Activated CD8-positive, alpha-beta memory T cell treated with anti-CD3 and anti-CD28 coated beads, Interleukin-2, amount 50 U/mL, for 24 hours (primary cell): Measurements from ENCODE around the gene MAGI2.

ENCODE experiments used
- DNase-seq: peaks from one replicate; pipeline ENCODE4 v3.0.0-alpha.2; 2020; ENCODE audit errors: extremely low read depth

Gene MAGI2

GRCh38 chr7:78179211-78179610 lies 1274.3 kb downstream of the MAGI2 start:
- DNase-seq, result no peak

GRCh38 chr7:78178319-78178718 lies 1275.1 kb downstream of the MAGI2 start:
- DNase-seq, result no peak

DNA sequence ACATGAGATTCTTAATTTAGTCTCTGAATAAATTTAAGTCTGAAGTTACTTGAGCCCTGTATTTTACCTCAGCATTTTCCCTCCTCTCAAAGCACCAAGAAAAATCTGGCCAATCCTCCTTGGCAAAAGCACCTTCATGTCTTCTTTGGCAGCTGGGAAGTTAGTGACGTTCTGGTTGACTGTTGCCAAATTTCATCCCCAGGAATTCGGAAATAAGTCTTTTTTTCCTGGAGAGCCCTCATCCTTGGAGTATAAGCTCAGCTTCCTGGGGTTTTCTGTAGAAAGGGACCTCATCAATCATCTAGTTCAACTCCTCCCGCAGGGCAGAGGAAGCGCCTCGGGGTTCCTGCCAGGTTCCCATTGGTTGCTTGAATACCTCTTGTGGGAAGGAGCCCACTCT lies 1277.3 kb downstream of the MAGI2 start:
- DNase-seq, result no peak

- DNase-seq, result no peak
These were observed 1278.0 kb downstream of the MAGI2 start for GRCh38 chr7:78175330-78176100.

- no peak for DNase-seq
These were observed 1279.8 kb downstream of the MAGI2 start for GRCh38 chr7:78173666-78174065.

DNA sequence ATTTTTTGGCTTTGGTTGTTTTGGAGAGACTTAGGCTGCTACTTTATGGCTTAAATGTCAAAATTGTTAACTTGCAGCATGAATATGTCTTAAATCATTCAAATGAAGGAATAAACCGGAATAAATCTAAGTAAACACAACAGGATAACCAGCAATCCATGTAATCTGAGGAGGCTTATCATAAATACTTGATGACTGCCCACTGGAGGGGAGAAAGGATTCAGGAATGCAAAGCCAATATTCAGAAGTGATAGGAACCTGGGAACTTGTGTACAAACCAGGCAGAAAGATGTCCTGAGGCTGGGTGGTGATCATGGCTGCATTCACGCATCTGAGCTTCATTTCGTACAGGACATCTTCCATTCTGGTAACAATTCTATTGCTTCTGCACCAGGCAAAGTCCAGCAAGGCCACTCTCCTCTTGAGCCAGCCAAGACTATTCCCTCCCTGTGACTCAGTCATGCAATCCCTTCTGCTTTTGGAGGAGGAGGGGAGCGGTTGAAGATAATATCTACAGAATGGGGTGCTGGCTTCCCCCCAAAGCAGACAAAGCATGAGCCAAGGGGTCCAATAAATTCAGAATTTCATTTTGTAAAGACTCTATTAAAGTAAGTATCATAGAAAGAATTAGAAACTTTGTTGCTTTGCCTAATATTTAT lies 1280.4 kb downstream of the MAGI2 start:
- no peak for DNase-seq

DNA sequence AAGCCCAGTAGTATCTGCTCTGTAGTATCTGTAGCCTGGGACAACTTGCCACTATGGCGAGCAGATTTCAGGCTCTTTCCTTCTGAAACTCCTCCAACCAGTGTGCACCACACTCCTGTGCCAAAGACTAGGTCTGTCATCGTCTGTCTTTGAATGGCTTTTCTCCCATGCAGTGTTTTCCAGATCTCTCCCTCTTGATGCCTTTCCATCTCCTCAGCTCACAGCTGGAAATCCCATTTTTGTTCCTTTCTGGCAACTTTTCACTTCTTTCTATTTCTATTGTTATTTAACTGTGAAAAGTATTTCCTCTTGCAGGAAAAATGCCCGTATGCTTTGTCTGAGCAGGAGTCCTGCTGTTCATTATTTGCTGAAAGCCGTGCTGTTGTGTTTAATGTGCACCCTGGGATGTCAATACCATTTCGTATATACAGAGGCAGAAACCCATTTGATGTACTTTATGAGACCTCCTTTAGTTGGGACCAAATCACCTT lies 1281.2 kb downstream of the MAGI2 start:
- DNase-seq, result no peak

DNA sequence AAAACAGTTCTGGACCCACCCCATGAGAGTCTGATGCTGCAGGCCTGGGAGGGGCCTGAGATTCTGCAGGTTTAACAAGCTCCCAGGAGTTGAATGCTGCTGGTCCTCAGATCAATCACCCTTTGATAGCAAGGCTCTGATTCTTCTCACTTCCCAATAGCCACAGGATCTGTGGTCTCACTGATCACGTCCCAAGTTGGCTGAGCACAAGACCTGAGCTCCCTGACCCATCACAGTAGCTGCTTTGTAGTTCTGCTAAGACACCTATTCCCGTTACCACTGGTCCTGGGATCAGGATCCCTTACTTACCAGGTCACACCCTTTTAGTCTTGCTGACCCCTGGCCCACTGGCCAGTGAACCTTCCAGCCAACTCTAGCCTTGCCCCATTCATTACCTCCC lies 1282.1 kb downstream of the MAGI2 start:
- DNase-seq, result no peak

DNA sequence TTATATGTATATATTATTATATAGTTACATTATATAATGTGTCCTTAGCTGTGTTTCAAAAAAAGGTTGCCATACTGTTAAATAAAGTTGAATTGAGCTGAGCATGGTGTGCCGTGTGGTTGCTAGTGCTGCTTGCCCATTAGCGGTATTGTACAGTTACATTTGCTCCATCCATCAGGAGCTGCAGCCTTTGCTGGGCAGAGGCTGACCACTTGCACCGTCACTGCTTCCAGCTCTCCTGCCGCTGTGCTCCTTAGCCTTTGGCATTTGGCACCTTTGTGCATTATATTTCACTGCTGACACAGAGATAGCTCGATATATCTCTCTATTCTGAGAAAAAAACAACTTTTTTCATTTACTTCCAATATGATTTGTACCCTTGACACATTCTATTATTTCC lies 1282.7 kb downstream of the MAGI2 start:
- DNase-seq, result no peak

GRCh38 chr7:78169992-78170391 lies 1283.5 kb downstream of the MAGI2 start:
- no peak for DNase-seq

GRCh38 chr7:78168865-78169264 lies 1284.6 kb downstream of the MAGI2 start:
- no peak for DNase-seq

- DNase-seq, result no peak
These were observed 1285.6 kb downstream of the MAGI2 start for GRCh38 chr7:78167860-78168259.

DNA sequence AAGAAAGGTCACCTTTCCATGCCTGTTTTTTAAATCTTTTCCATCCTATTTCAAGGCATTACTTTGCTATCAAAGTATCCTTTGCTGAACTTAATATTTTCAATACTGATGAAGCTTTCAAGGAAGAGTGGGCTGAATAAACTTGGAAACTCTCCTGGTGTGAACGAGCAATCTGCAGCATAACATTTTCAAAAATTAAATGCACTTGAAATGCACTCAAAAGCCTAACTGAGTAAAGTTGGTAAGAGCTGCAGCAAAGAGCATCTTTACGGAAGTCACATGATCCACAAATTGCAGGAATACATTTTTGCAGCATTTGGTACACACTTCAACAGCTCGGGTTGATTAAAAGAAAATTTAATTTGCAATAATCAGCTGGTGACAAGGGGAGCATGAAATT lies 1287.6 kb downstream of the MAGI2 start:
- no peak for DNase-seq

- DNase-seq, result no peak
These were observed 1288.0 kb downstream of the MAGI2 start for GRCh38 chr7:78165454-78165853.

- no peak for DNase-seq
These were observed 1289.0 kb downstream of the MAGI2 start for GRCh38 chr7:78164459-78164858.

DNA sequence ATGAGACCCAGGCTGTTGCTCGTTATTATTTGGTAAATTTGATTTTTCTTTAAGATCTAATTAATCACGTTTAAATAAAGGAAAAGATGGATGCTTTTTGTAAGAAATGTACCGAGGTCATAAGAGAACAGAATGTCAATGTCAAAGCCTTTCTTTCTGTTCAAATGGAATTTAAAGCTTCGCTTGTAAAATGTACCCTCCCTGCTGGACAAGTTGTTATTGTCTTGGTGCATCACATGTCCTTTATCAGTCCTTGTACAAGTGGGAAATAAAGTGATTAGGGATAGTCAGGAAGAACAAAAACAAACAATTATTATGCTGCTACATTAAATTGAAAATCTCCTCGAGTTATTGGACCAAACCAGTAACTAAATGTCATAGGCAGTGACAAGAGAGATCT lies 1291.7 kb downstream of the MAGI2 start:
- no peak for DNase-seq

GRCh38 chr7:78159545-78159944 lies 1293.9 kb downstream of the MAGI2 start:
- DNase-seq, result no peak

GRCh38 chr7:78153285-78153684 lies 1300.2 kb downstream of the MAGI2 start:
- DNase-seq, result no peak

GRCh38 chr7:78151229-78151628 lies 1302.2 kb downstream of the MAGI2 start:
- no peak for DNase-seq

GRCh38 chr7:78149787-78150186 lies 1303.7 kb downstream of the MAGI2 start:
- DNase-seq, result no peak

DNA sequence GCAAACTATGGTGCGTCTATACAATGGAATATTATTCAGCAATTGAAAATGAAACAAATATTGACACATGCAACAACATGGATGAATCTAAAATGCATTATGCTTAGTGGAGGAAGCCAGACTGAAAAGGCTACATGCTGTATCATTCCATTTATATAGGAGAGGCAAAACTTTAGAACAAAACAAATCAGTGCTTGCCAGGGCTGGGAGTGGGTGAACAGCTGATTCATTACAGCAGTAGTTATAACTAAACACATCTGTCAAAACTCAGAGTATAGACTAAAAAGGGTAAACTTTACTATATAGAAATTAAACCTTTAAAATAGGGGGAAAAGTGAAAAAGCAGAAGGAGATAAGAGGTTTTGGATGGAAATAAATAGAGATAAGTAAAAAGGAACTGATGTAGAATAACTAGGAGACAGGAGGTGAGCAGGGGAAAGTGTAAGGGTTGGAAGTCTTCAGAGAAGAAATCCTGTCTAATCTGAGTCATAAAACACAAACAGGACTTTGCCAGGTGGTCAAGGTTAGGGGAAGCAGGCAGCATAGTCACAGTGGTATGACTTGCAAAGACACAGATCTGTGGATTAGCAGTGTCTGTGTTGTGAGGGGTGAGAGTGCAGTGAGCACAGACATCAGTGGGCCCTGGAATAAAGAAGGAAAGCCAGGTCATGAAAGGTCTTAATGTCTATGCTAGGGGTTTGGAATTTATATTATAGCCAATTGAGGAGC lies 1305.1 kb downstream of the MAGI2 start:
- DNase-seq, result no peak

DNA sequence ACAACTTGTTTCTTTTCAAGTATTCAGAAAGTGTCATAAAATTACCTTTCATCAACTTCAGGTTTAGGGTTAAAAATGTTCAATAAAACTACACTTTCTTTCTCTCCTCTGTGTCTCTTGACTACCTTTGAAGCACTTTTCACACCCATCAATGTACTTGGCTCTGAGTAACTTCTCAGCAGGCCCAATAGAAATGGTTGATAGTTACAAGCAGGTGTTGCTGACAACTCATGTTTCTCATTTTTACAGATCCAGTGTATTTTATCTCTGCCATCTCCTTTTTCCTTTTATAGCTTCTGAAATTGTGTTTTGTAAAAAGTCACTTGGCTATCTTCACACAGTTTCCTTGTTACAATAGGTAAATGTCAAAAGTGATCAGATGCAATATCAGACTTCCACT lies 1306.9 kb downstream of the MAGI2 start:
- DNase-seq, result no peak

DNA sequence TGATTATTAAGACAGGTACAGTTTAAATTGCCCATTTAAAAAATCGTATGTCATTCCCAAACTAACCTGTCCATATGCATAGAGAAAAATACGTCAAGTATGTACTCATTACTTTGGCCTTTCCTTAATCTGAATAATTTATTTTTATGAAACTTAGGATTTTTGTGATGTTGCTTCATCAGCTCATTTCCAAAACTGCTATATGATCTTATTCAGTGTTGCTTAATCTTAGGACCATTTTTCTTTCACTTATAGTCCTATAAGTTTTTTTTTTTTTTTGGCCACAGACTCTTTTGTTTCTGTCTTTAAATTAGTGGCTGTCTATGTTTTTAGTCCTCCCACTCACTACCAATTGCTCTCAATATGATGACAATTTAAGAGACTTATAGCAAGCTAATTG lies 1309.8 kb downstream of the MAGI2 start:
- DNase-seq, result no peak
